H1 (cell line): ENCODE data around the gene CFAP61. TPM values are rescaled to one million over a fixed set of nuclear protein-coding genes. Genes with fewer than 3 reads are reported as not detected.

Experiments
- CHD2 ChIP-seq: IDR thresholded peaks from 2 replicates; pipeline ENCODE4 v1.6.1; 2012; ENCODE audit warnings: low read length, improper control_type of control experiment
- GABPA ChIP-seq: IDR thresholded peaks from 2 replicates; pipeline ENCODE4 v1.6.1; 2011; ENCODE audit warnings: mild to moderate bottlenecking, low read length, moderate library complexity, borderline replicate concordance; ENCODE audit not compliant: insufficient read depth
- KDM4A ChIP-seq: IDR thresholded peaks from one replicate; pipeline ENCODE4 v1.7.1; 2012; ENCODE audit warnings: low read depth, mild to moderate bottlenecking, moderate library complexity, low read length, inconsistent platforms; ENCODE audit not compliant: severe bottlenecking
- RFX5 ChIP-seq: IDR thresholded peaks from 2 replicates; pipeline ENCODE4 v1.6.1; 2011; ENCODE audit warnings: low read depth, low read length, improper control_type of control experiment, borderline replicate concordance
- polyA plus RNA-seq, 7 experiments: library from polyadenylated mRNA; depleted of rRNA in 3 of 7; stranded (reverse) in 5 of 7; unstranded in 2 of 7; fragments of >200 nt in 5 of 7; fragments of 200-250 nt in 2 of 7; gene quantifications; 1 replicate in 5 of 7; 2 replicates in 1 of 7; 4 replicates in 1 of 7; pipeline versions ENCODE4 v1.2.1 to v1.2.3, GENCODE V29; 2011 to 2013; ENCODE audit warnings: missing spikeins in 2 of 7, mixed read lengths in 2 of 7
- total RNA-seq: library from RNA; stranded (reverse); fragmentation: NEBNext Ultra II Directional; extraction: Animal tissue kit (Norgen Biotek cat#: 25700); gene quantifications from 2 replicates; pipeline ENCODE4 v1.2.1, GENCODE V29; 2021
- TF ChIP-seq, protein P1 (sequence below): IDR thresholded peaks from 2 replicates; pipeline ENCODE4 v1.6.1; 2012; ENCODE audit warnings: inconsistent platforms

The CFAP61 gene
- total and polyA plus RNA-seq, 2 of the 8 experiments (the other 6 are each of a cell fraction or from before 2014, with no cell fraction given), result 0.29 to 0.61 TPM

DNA sequence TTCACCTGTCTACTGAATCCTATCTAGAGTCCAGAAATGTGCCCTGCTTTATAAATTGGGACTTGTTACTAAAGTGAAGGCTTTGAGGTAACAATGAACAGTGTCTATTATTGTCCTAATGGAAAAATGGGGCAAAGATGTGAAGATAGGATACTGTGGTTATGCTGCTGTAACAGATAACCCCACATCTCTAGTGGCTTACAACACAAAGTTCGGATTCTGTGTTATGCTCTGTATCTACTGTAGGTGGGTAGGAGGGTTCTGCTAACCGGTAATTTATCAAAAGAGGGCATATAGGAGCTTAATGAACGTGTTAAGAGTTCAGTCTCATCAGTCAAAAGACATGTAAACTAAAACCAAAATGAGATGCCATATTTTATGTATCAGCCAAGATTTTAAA, 28.9 kb upstream of the CFAP61 start (continued):
- TF ChIP-seq RFX5 (no peak), CHD2 (no peak), KDM4A (no peak), GABPA (no peak)
- TF ChIP-seq, protein P1, sequence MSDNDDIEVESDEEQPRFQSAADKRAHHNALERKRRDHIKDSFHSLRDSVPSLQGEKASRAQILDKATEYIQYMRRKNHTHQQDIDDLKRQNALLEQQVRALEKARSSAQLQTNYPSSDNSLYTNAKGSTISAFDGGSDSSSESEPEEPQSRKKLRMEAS, result no peak
- TF ChIP-seq, all 59 proteins: peak for 0
